Small intestine (tissue), 7 donors: Measurements from ENCODE around the gene NCAPH2. TPM values are rescaled to one million over a fixed set of nuclear protein-coding genes. Genes with fewer than 3 reads are reported as not detected.
"Not testable (repeated sequence)": the region's sequence is repeated elsewhere in the genome, so short reads cannot be mapped to it uniquely, and the experiment has no call there.

Experiments used
- DNase-seq, 2 donors: peaks; one replicate each; pipeline versions ENCODE4 v3.0.0 to v3.0.0-alpha.2; 2013
- FAIRE-seq: peaks from 2 replicates; lab custom pipeline; 2012; peaks lifted over from hg19 to GRCh38; lab: Jason Lieb, UNC
- H3K27ac ChIP-seq, 3 donors: one replicate each; pipeline ENCODE4 v1.5.1; 2013; ENCODE audit warnings: low read length in 2 of 3, mild to moderate bottlenecking in 2 of 3, control low read depth in 1 of 3, inconsistent platforms in 1 of 3, low read depth in 1 of 3, moderate library complexity in 1 of 3
- H3K27me3 ChIP-seq, 3 donors: one replicate each; pipeline ENCODE4 v1.6.1; 2013; ENCODE audit warnings: low read length in 3 of 3, inconsistent platforms in 1 of 3; ENCODE audit not compliant: control insufficient read depth in 3 of 3, insufficient read depth in 3 of 3
- H3K36me3 ChIP-seq, 3 donors: one replicate each; pipeline ENCODE4 v1.6.1; 2013; ENCODE audit warnings: low read length in 3 of 3, inconsistent platforms in 1 of 3, low read depth in 1 of 3, mild to moderate bottlenecking in 1 of 3, moderate library complexity in 1 of 3; ENCODE audit not compliant: control insufficient read depth in 3 of 3, insufficient read depth in 2 of 3
- H3K4me1 ChIP-seq, 3 donors: one replicate each; pipeline ENCODE4 v1.6.1; 2013; ENCODE audit warnings: low read length in 2 of 3, inconsistent platforms in 1 of 3, low read depth in 1 of 3, mild to moderate bottlenecking in 1 of 3, moderate library complexity in 1 of 3; ENCODE audit not compliant: control insufficient read depth in 3 of 3, insufficient read depth in 2 of 3
- H3K4me3 ChIP-seq, 3 donors: one replicate each; pipeline ENCODE4 v1.5.1; 2013; ENCODE audit warnings: low read length in 3 of 3, control low read depth in 1 of 3, inconsistent platforms in 1 of 3, low read depth in 1 of 3, mild to moderate bottlenecking in 1 of 3, moderate library complexity in 1 of 3
- H3K9me3 ChIP-seq, 2 donors: one replicate each; pipeline ENCODE4 v1.6.1; 2013; ENCODE audit warnings: low read depth in 1 of 2, low read length in 1 of 2; ENCODE audit not compliant: control insufficient read depth in 2 of 2, insufficient read depth in 1 of 2
- WGBS, 3 donors: extraction: QIAGEN DNeasy Blood & Tissue Kit; methylation state at CpG; one replicate each; pipeline ENCODE4 v1.1.7; 2013; 5-methylcytosine and 5-hydroxymethylcytosine counted together
- polyA plus RNA-seq, 4 donors: library from polyadenylated mRNA; stranded (reverse) in 3 of 4; unstranded in 1 of 4; fragments of 200-250 nt in 3 of 4; fragments of 120-200 nt in 1 of 4; gene quantifications; one replicate each; pipeline versions ENCODE4 v1.2.1 to v1.2.3, GENCODE V29; 2013
- donor health status: healthy with polysubstance abuse.
- donor health status: control.
- donor health status: control.
- donor health status: Bipolar disorder and iron deficiency.
- donor health status: healthy.

NCAPH2 gene
- polyA plus RNA-seq, 4 donors = 29.3 to 45.9 (median 39.8) TPM

DNA sequence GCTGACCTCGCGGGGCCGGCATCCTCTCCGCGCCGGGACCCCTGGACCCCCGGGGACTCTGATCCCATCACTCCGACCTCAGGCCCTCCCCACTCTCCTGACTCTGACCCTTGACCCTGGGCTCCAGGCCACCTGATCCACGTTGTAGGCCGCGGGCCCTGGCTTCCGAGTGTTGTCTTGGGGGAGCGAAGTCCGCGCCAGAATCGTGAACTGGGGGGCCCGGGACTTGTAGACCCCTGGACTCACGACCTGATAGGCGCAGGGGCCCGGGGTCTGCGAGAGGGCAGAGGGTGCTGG is 22.5 kb downstream of the NCAPH2 start:
- Histone ChIP-seq H3K36me3 (peaks cover 0 to 3% (median 0%) of the 10 kb centered on the region in 3 donors), H3K27me3 (peaks cover 0 to 37% (median 0%) of the 10 kb centered on the region in 3 donors), H3K4me1 (peaks cover 0 to 52% (median 6%) of the 10 kb centered on the region in 3 donors), H3K4me3 (peak overlapping the region; percentile 45 to 76 (median 57)), H3K9me3 (no peaks in the 10 kb centered on the region), H3K27ac (peak overlapping the region; percentile 84 to 100 (median 95))
- FAIRE-seq (no peak), DNase-seq (no peak)
- WGBS, 3 donors = 0 to 2% (median 0%) methylated on average over 14 to 21 of the region's 21 CpGs

GRCh38 chr22:50530877-50531545 is 23.0 kb downstream of the NCAPH2 start:
- H3K4me1 ChIP-seq = peaks cover 0 to 52% (median 6%) of the 10 kb centered on the region in 3 donors
- peaks cover 0 to 37% (median 0%) of the 10 kb centered on the region in 3 donors for H3K27me3 ChIP-seq
- WGBS, 3 donors = 1 to 2% (median 1%) methylated on average over 48 to 53 of the region's 53 CpGs
- no peak for FAIRE-seq
- peak overlapping the region; percentile 84 to 100 (median 95) for H3K27ac ChIP-seq
- H3K9me3 ChIP-seq = no peaks in the 10 kb centered on the region
- H3K4me3 ChIP-seq = peak overlapping the region; percentile 45 to 76 (median 57)
- H3K36me3 ChIP-seq = peaks cover 0 to 3% (median 0%) of the 10 kb centered on the region in 3 donors
- peak; percentile 91 to 93 for DNase-seq

DNA sequence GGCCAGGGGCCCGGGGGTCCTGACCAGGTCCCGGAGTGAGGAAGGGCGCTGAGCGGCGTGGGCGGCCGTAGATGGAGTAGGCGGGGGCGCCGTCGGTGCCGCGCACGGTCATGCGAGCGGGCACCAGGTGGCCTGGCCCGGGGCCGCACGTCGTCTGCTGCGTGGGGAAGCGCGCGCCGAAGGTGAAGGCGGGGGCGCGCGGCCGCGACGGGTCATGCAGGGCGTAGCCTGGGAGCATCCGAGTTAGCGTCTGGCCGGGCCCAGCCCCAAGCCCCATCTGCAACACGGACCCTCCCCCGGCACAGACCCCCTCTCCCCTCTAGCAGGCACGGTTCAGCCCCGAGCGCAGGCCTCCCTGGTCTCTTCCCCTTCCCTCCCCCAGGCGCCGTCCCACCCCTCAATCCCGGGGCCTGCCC is 23.5 kb downstream of the NCAPH2 start:
- Histone ChIP-seq H3K36me3 (peaks cover 0 to 3% (median 0%) of the 10 kb centered on the region in 3 donors), H3K27ac (peak overlapping the region; percentile 84 to 100 (median 95)), H3K9me3 (no peaks in the 10 kb centered on the region), H3K27me3 (peaks cover 0 to 37% (median 0%) of the 10 kb centered on the region in 3 donors), H3K4me3 (peak overlapping the region; percentile 45 to 76 (median 57)), H3K4me1 (peaks cover 0 to 50% (median 6%) of the 10 kb centered on the region in 3 donors)
- peak; percentile 62 to 78 for DNase-seq
- WGBS, 3 donors = 1% methylated on average over 14 to 44 of the region's 44 CpGs
- FAIRE-seq = no peak

DNA sequence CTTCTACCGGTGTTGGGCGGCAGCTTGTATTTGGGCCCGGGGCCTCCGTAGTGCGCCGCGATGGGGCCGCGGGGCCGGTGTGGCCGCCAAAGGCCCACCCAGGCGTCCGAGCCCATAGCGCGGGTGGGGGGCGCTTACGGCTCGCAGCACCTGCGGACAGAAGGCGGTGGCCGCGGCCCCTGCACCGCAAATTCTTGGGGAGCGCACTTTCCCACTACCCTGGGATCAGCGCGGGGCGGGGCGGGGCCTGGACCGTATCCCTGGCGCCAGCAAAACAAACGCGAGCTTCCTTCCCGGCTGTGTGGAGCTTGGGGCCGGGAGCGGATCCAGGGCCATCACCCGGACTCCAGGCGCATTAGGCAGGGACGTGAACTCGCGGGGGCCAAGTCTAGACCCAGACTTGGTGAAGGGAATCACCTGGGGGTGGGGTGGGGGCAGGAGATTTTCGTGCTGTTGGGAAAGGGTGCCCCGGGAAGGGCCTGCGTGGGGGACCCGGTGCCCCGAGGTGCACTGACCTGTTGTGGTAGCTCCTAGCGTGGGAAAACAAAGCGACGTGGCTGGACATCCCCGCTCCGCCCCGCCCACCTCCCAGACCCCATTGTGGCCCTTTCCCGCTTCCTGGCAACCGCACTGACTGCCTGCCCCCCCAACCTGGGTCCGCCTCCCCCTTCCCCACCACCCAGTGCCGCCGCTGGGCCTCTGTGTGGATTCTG is 24.1 kb downstream of the NCAPH2 start:
- Histone ChIP-seq H3K27ac (peak overlapping the region; percentile 84 to 100 (median 95)), H3K27me3 (peaks cover 0 to 37% (median 0%) of the 10 kb centered on the region in 3 donors), H3K4me1 (peaks cover 0 to 46% (median 6%) of the 10 kb centered on the region in 3 donors), H3K9me3 (no peaks in the 10 kb centered on the region), H3K4me3 (peak overlapping the region; percentile 45 to 76 (median 57)), H3K36me3 (peaks cover 0 to 3% (median 0%) of the 10 kb centered on the region in 3 donors)
- 3 to 5% (median 5%) methylated on average over 34 to 56 of the region's 56 CpGs for WGBS, 3 donors
- DNase-seq (peak; percentile 74 to 85), FAIRE-seq (no peak)

GRCh38 chr22:50532824-50533796 is 25.1 kb downstream of the NCAPH2 start:
- WGBS, 3 donors = 65 to 73% (median 70%) methylated on average over 19 of the region's 19 CpGs
- H3K4me3 ChIP-seq = no peak overlapping the region
- H3K36me3 ChIP-seq = no peaks in the 10 kb centered on the region
- no peaks in the 10 kb centered on the region for H3K9me3 ChIP-seq
- peak overlapping the region in 1 of 3 donors; percentile 78 for H3K27ac ChIP-seq
- DNase-seq (no peak), FAIRE-seq (no peak)
- H3K27me3 ChIP-seq = peaks cover 0 to 37% (median 0%) of the 10 kb centered on the region in 3 donors
- peaks cover 0 to 46% (median 4%) of the 10 kb centered on the region in 3 donors for H3K4me1 ChIP-seq

GRCh38 chr22:50533856-50534711 is 26.1 kb downstream of the NCAPH2 start:
- H3K4me1 ChIP-seq = peaks cover 2 to 49% (median 3%) of the 10 kb centered on the region in 3 donors
- 53 to 68% (median 60%) methylated on average over 21 of the region's 21 CpGs for WGBS, 3 donors
- H3K36me3 ChIP-seq, H3K9me3 ChIP-seq, H3K4me3 ChIP-seq, FAIRE-seq, DNase-seq: not testable (repeated sequence)
- peaks cover 0 to 36% (median 0%) of the 10 kb centered on the region in 3 donors for H3K27me3 ChIP-seq
- peak overlapping the region in 1 of 3 donors; percentile 78 for H3K27ac ChIP-seq

DNA sequence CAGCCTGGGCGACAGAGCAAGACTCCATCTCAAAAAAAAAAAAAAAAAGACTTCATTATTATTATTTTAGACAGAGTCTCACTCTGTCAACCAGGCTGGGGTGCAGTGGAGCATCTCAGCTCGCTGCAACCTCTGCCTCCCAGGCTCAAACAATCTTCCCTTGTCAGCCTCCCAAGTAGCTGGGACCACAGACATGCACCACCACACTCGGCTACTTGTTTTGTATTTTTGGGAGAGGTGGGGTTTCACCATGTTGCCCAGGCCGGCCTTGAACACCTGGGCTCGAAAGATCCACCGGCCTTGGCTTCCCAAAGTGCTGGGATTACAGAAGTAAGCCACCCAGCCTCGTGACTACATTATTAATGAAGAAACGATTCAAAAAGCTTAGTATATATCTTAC is 27.1 kb downstream of the NCAPH2 start:
- 84 to 89% (median 89%) methylated on average over 7 to 8 of the region's 8 CpGs for WGBS, 3 donors
- H3K4me1 ChIP-seq = peaks cover 0 to 46% (median 5%) of the 10 kb centered on the region in 3 donors
- H3K36me3 ChIP-seq = no peaks in the 10 kb centered on the region
- no peaks in the 10 kb centered on the region for H3K9me3 ChIP-seq
- DNase-seq (no peak), FAIRE-seq (no peak)
- peaks cover 0 to 33% (median 0%) of the 10 kb centered on the region in 3 donors for H3K27me3 ChIP-seq
- H3K27ac ChIP-seq = peak overlapping the region in 1 of 3 donors; percentile 43
- H3K4me3 ChIP-seq = no peak overlapping the region
